ENCODE data around the gene ACER1.
"Not testable (repeated sequence)": the region's sequence is repeated elsewhere in the genome, so short reads cannot be mapped to it uniquely, and the experiment has no call there.

ACER1 gene

DNA sequence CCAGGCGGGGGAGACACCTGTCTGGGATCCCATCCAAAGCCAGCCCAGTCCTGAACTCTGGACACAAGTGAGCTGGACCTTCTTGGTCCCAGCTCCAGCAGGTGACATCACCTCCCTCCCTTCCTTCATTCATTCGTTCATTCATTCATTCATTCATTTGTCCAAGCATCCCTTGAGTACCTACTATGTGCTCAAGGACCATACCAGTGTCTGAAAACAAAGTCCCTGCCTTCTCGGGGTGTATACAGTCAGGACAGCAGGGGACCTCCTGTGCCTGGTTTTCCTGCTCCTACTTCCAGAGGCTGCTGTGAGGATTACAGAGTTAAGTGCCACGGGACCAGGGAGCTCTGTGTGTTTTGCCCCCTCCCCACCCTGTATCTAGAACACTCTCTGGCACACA lies 14.0 kb downstream of the ACER1 start:
- no peak for DNase-seq (ENCODE audit: low read depth)
- TF ChIP-seq, protein P1, sequence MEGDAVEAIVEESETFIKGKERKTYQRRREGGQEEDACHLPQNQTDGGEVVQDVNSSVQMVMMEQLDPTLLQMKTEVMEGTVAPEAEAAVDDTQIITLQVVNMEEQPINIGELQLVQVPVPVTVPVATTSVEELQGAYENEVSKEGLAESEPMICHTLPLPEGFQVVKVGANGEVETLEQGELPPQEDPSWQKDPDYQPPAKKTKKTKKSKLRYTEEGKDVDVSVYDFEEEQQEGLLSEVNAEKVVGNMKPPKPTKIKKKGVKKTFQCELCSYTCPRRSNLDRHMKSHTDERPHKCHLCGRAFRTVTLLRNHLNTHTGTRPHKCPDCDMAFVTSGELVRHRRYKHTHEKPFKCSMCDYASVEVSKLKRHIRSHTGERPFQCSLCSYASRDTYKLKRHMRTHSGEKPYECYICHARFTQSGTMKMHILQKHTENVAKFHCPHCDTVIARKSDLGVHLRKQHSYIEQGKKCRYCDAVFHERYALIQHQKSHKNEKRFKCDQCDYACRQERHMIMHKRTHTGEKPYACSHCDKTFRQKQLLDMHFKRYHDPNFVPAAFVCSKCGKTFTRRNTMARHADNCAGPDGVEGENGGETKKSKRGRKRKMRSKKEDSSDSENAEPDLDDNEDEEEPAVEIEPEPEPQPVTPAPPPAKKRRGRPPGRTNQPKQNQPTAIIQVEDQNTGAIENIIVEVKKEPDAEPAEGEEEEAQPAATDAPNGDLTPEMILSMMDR (IDR thresholded peaks at IDR 0.05; ENCODE audit: low read depth, low read length, missing control alignments): no peak
- H3K4me3 ChIP-seq (ENCODE audit: low read depth, low read length): no peak overlapping the region

DNA sequence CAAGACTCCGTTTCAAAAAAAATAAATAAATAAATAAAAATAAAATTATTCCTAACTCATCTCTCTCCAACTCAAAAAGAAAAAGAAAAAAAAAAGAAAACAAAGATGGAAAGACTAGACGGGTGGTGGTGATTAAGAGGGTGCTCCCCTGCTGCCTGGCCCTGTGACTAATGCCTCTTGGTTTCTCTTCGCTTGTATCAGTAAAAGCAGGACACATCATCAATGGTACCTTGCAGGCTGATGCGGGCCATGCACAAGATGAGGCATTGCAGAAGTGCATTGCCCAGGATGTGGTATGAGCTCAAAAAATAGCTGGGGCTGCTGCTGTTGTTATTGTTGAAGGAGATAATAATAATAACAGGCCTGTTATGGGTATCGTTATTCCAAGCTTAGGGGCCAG lies 14.6 kb downstream of the ACER1 start:
- no peak for DNase-seq (ENCODE audit: low read depth)
- H3K4me3 ChIP-seq (ENCODE audit: low read depth, low read length): no peak overlapping the region
- TF ChIP-seq, protein P1 (IDR thresholded peaks at IDR 0.05; ENCODE audit: low read depth, low read length, missing control alignments): no peak

DNA sequence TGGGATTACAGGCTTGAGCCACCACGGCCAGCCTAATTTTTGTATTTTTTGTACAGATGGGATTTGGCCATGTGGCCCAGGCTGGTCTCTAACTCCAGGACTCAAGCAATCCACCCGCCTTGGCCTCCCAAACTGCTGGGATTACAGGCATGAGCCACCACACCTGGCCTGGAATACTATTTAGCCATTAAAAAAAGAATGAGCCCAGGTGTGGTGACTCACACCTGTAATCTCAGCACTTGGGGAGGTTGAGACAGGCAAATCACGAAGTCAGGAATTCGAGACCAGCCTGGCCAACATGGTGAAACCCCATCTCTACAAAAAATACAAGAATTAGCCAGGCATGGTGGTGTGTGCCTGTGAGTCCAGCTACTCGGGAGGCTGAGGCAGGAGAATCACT lies 17.8 kb downstream of the ACER1 start:
- not testable (repeated sequence) for H3K4me3 ChIP-seq (ENCODE audit: low read depth, low read length); DNase-seq (ENCODE audit: low read depth)

DNA sequence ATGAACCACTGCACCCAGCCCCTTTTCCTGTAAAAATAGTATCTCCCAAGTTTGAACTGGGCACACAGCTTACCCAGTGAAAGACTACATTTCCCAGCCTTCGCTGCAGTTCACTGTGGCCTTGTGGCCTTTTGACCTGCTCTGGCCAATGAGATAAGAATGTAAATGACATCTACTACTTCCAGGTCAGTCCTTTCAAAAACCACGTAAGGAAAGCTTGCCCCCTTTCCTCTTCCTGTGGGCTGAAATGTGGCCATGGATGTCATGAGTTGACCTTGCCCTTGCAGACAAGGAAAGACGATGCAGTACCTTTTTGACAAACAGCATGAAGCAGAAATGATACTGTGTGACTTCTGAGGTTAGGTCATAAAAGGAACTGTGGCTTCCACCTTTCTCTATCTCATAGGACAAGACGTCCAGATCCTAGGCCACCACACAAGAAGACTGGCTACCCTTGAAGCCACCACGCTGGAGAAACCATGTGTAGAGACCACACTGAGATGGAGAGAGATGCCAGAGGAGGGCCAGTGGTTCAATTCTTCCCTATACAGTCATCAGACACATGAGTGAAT lies 19.9 kb downstream of the ACER1 start:
- TF ChIP-seq, protein P1 (IDR thresholded peaks at IDR 0.05; ENCODE audit: low read depth, low read length, missing control alignments): no peak
- no peak for DNase-seq (ENCODE audit: low read depth)

DNA sequence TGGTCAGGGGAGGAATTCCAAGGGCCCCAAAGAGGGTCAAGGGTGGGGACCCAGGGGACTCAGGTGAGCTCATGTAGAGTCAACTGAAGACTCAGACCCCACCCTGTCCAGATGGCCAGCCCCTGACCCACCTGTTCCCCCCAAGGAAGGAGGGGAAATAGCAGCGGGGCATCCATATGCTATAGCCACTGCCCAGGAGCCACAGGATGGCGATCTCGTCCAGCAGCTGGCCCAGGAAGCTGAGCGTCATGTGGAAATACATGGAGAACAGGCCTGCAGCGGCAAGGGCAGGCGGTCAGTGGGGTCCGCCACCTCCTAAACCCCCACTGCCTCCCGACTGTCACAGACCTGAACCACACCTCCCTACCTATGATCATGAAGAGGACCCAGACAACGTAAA lies 21.4 kb downstream of the ACER1 start:
- DNase-seq (ENCODE audit: low read depth): no peak

More for the DNA sequence above, 19.9 kb downstream of the ACER1 start:
- H3K4me3 ChIP-seq (ENCODE audit: low read depth, low read length): no peak overlapping the region

DNA sequence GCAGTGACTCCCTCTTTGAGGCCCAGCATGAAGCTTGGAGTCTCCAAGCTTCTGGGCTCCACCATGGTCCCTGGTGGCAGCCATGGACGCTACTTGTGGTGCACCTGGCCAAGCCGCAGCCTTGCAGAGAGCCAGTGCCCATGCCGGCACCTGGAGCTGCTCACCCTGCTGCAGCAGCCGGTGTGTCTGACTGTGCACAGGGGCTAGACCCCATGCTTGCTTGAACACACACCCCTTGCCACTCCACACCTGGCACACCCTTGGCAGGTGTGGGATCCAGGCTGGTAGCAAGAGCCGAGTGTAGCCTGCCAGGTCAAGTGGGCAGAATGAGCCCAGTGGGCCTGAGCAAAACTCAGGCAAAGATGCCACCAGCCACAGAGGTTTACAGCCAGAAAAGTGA lies 35.0 kb downstream of the ACER1 start:
- TF ChIP-seq, protein P1 (IDR thresholded peaks at IDR 0.05; ENCODE audit: low read depth, low read length, missing control alignments): no peak
- no peak for DNase-seq (ENCODE audit: low read depth)
- no peak overlapping the region for H3K4me3 ChIP-seq (ENCODE audit: low read depth, low read length)

More for the DNA sequence above, 21.4 kb downstream of the ACER1 start:
- H3K4me3 ChIP-seq (ENCODE audit: low read depth, low read length): no peak overlapping the region
- TF ChIP-seq, protein P1 (IDR thresholded peaks at IDR 0.05; ENCODE audit: low read depth, low read length, missing control alignments): no peak

DNA sequence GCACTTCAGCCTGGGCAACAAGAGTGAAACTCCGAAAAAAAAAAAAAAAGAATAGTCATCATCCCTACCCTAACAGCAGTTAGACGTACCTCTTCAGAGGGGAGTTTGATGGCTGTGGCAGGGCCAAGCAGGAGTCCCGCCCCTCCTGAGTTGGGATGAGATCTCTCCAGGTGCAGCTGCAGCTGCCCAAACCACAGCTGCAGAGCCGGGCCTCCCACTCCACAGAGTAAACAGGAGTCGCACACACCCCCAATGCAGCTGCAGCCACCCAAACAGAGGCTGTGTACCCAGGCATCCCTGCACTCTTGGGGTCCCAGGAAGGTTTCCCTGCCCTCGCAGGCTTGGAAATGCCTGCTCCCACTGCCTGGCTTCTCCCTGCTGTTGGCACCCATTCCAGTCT lies 36.2 kb downstream of the ACER1 start:
- H3K4me3 ChIP-seq (ENCODE audit: low read depth, low read length): no peak overlapping the region
- DNase-seq (ENCODE audit: low read depth): no peak
- TF ChIP-seq, protein P1 (IDR thresholded peaks at IDR 0.05; ENCODE audit: low read depth, low read length, missing control alignments): no peak

Data from GM12864 (cell line).